Muscle of back (tissue), 10 donors: Measurements from ENCODE around the gene CAPZB. TPM values are rescaled to one million over a fixed set of nuclear protein-coding genes. Genes with fewer than 3 reads are reported as not detected.

Source experiments
- polyA plus RNA-seq, 10 donors: library from polyadenylated mRNA; unstranded; fragments of 120-200 nt; gene quantifications; one replicate each; pipeline ENCODE4 v1.2.1, GENCODE V29; 2013; ENCODE audit not compliant: insufficient read length in 10 of 10

Gene CAPZB
- polyA plus RNA-seq, 10 donors: 218 to 290 (median 246) TPM

Other genes with a start within 250 kb of the CAPZB start
- 10 to 100 TPM; 29.9 to 39.8 (median 35.8) TPM for gene EMC1, start 234.0 kb downstream of the CAPZB start, polyA plus RNA-seq
- gene MRTO4, start 233.7 kb downstream of the CAPZB start, polyA plus RNA-seq: 10 to 100 TPM; 20.8 to 31.3 (median 26.3) TPM
- 1 to 10 TPM in 4 of 10 donors, under 1 TPM in 6; 0.46 to 2.1 (median 0.90) TPM for gene AKR7A3, start 196.8 kb downstream of the CAPZB start, polyA plus RNA-seq
- gene AKR7A2, start 173.4 kb downstream of the CAPZB start, polyA plus RNA-seq: 10 to 100 TPM; 35.3 to 51.0 (median 42.6) TPM
- 10 to 100 TPM in 3 of 10 donors, 1 to 10 TPM in 7; 7.3 to 10.6 (median 9.4) TPM for gene SLC66A1, start 173.2 kb downstream of the CAPZB start, polyA plus RNA-seq
- gene NBL1, start 158.8 kb upstream of the CAPZB start, polyA plus RNA-seq: 10 to 100 TPM; 21.7 to 79.8 (median 34.8) TPM
- not detected for gene HTR6, start 179.3 kb upstream of the CAPZB start, polyA plus RNA-seq